Muscle layer of colon (tissue), 2 donors: Measurements from ENCODE around the gene GALNT7.

ENCODE experiments used
- H3K27ac ChIP-seq: one replicate; pipeline ENCODE4 v1.7.0; 2013; ENCODE audit warnings: low read depth, mild to moderate bottlenecking, low read length, moderate library complexity
- H3K27me3 ChIP-seq, 2 donors: one replicate each; pipeline ENCODE4 v1.7.0; 2013; ENCODE audit warnings: low read length in 2 of 2, mild to moderate bottlenecking in 2 of 2; ENCODE audit not compliant: insufficient read depth in 2 of 2, control insufficient read depth in 1 of 2
- H3K36me3 ChIP-seq: one replicate; pipeline ENCODE4 v1.7.0; 2013; ENCODE audit warnings: mild to moderate bottlenecking, low read length; ENCODE audit not compliant: insufficient read depth
- H3K4me1 ChIP-seq: one replicate; pipeline ENCODE4 v1.7.0; 2013; ENCODE audit warnings: mild to moderate bottlenecking, low read length; ENCODE audit not compliant: insufficient read depth
- H3K4me3 ChIP-seq, 2 donors: one replicate each; pipeline ENCODE4 v1.7.0; 2013; ENCODE audit warnings: low read length in 2 of 2, low read depth in 1 of 2, mild to moderate bottlenecking in 1 of 2, moderate library complexity in 1 of 2
- H3K9ac ChIP-seq: one replicate; pipeline ENCODE4 v1.7.0; 2013; ENCODE audit warnings: low read length
- H3K9me3 ChIP-seq: one replicate; pipeline ENCODE4 v1.7.0; 2013; ENCODE audit warnings: mild to moderate bottlenecking, low read length
- donor health status: abdominal sarcoma.
- donor health status: Adenocarcinoma of cecum.

Gene GALNT7

GRCh38 chr4:173288296-173288695 is 119.7 kb downstream of the GALNT7 start:
- H3K4me1 ChIP-seq = no peaks in the 10 kb centered on the region

GRCh38 chr4:173288698-173289352 is 120.2 kb downstream of the GALNT7 start:
- Histone ChIP-seq H3K27ac (no peak overlapping the region), H3K9ac (no peak overlapping the region), H3K4me1 (no peaks in the 10 kb centered on the region), H3K27me3 (no peaks in the 10 kb centered on the region), H3K4me3 (no peak overlapping the region), H3K36me3 (no peaks in the 10 kb centered on the region), H3K9me3 (no peaks in the 10 kb centered on the region)

More at GRCh38 chr4:173288296-173288695, 119.7 kb downstream of the GALNT7 start:
- H3K4me3 ChIP-seq = no peak overlapping the region
- no peaks in the 10 kb centered on the region for H3K27me3 ChIP-seq
- H3K27ac ChIP-seq = no peak overlapping the region
- no peaks in the 10 kb centered on the region for H3K9me3 ChIP-seq
- H3K36me3 ChIP-seq = no peaks in the 10 kb centered on the region
- H3K9ac ChIP-seq = no peak overlapping the region

GRCh38 chr4:173289353-173289727 is 120.7 kb downstream of the GALNT7 start:
- Histone ChIP-seq H3K4me3 (no peak overlapping the region), H3K27ac (no peak overlapping the region), H3K9me3 (no peaks in the 10 kb centered on the region), H3K4me1 (no peaks in the 10 kb centered on the region), H3K27me3 (no peaks in the 10 kb centered on the region), H3K36me3 (no peaks in the 10 kb centered on the region), H3K9ac (no peak overlapping the region)

GRCh38 chr4:173291899-173292298 is 123.3 kb downstream of the GALNT7 start:
- H3K36me3 ChIP-seq = no peaks in the 10 kb centered on the region
- no peak overlapping the region for H3K4me3 ChIP-seq
- H3K4me1 ChIP-seq = no peaks in the 10 kb centered on the region
- no peak overlapping the region for H3K9ac ChIP-seq
- H3K27ac ChIP-seq = no peak overlapping the region
- no peaks in the 10 kb centered on the region for H3K27me3 ChIP-seq
- H3K9me3 ChIP-seq = no peaks in the 10 kb centered on the region

GRCh38 chr4:173293663-173294062 is 125.1 kb downstream of the GALNT7 start:
- Histone ChIP-seq H3K27ac (no peak overlapping the region), H3K4me3 (no peak overlapping the region), H3K9me3 (no peaks in the 10 kb centered on the region), H3K27me3 (no peaks in the 10 kb centered on the region), H3K36me3 (no peaks in the 10 kb centered on the region), H3K4me1 (no peaks in the 10 kb centered on the region), H3K9ac (no peak overlapping the region)

- Histone ChIP-seq H3K9ac (no peak overlapping the region), H3K4me3 (no peak overlapping the region), H3K27me3 (no peaks in the 10 kb centered on the region), H3K36me3 (no peaks in the 10 kb centered on the region), H3K27ac (no peak overlapping the region), H3K9me3 (no peaks in the 10 kb centered on the region), H3K4me1 (no peaks in the 10 kb centered on the region)
Measured at GRCh38 chr4:173294444-173294843, 125.8 kb downstream of the GALNT7 start.

GRCh38 chr4:173301518-173302201 is 133.0 kb downstream of the GALNT7 start:
- Histone ChIP-seq H3K27me3 (no peaks in the 10 kb centered on the region), H3K4me1 (peaks cover 15% of the 10 kb centered on the region), H3K9me3 (no peaks in the 10 kb centered on the region), H3K4me3 (no peak overlapping the region), H3K9ac (no peak overlapping the region), H3K27ac (no peak overlapping the region), H3K36me3 (peaks cover 6% of the 10 kb centered on the region)

- no peak overlapping the region for H3K9ac ChIP-seq
- no peaks in the 10 kb centered on the region for H3K9me3 ChIP-seq
- H3K27me3 ChIP-seq = no peaks in the 10 kb centered on the region
- H3K36me3 ChIP-seq = peaks cover 6% of the 10 kb centered on the region
- H3K4me3 ChIP-seq = no peak overlapping the region
- no peaks in the 10 kb centered on the region for H3K4me1 ChIP-seq
- H3K27ac ChIP-seq = no peak overlapping the region
Measured at GRCh38 chr4:173307778-173308177, 139.2 kb downstream of the GALNT7 start.

- Histone ChIP-seq H3K9me3 (no peaks in the 10 kb centered on the region), H3K27ac (no peak overlapping the region), H3K27me3 (no peaks in the 10 kb centered on the region), H3K4me1 (no peaks in the 10 kb centered on the region), H3K9ac (no peak overlapping the region), H3K36me3 (peaks cover 13% of the 10 kb centered on the region), H3K4me3 (no peak overlapping the region)
Measured at GRCh38 chr4:173311368-173311767, 142.8 kb downstream of the GALNT7 start.

GRCh38 chr4:173314715-173315114 is 146.1 kb downstream of the GALNT7 start:
- peaks cover 17% of the 10 kb centered on the region for H3K36me3 ChIP-seq
- no peak overlapping the region for H3K4me3 ChIP-seq

GRCh38 chr4:173316060-173316459 is 147.4 kb downstream of the GALNT7 start:
- Histone ChIP-seq H3K9ac (no peak overlapping the region), H3K4me3 (no peak overlapping the region), H3K4me1 (no peaks in the 10 kb centered on the region), H3K27ac (no peak overlapping the region), H3K36me3 (peaks cover 24% of the 10 kb centered on the region), H3K9me3 (no peaks in the 10 kb centered on the region), H3K27me3 (no peaks in the 10 kb centered on the region)

More at GRCh38 chr4:173314715-173315114, 146.1 kb downstream of the GALNT7 start:
- Histone ChIP-seq H3K27me3 (no peaks in the 10 kb centered on the region), H3K4me1 (no peaks in the 10 kb centered on the region), H3K9me3 (no peaks in the 10 kb centered on the region), H3K9ac (no peak overlapping the region), H3K27ac (no peak overlapping the region)

GRCh38 chr4:173317004-173317403 is 148.4 kb downstream of the GALNT7 start:
- H3K36me3 ChIP-seq = peaks cover 24% of the 10 kb centered on the region
- H3K9me3 ChIP-seq = no peaks in the 10 kb centered on the region
- H3K27me3 ChIP-seq = no peaks in the 10 kb centered on the region
- H3K4me3 ChIP-seq = no peak overlapping the region
- no peak overlapping the region for H3K9ac ChIP-seq
- H3K4me1 ChIP-seq = no peaks in the 10 kb centered on the region
- no peak overlapping the region for H3K27ac ChIP-seq
